Rectal smooth muscle tissue (tissue), 1 donor: ENCODE data around the gene ZNF385A.
"Not testable (repeated sequence)": the region's sequence is repeated elsewhere in the genome, so short reads cannot be mapped to it uniquely, and the experiment has no call there.

Source experiments
- H3K27ac ChIP-seq: one replicate; pipeline ENCODE4 v1.7.0; 2013; ENCODE audit warnings: low read depth, low read length, inconsistent platforms
- H3K27me3 ChIP-seq: one replicate; pipeline ENCODE4 v1.7.0; 2013; ENCODE audit warnings: low read length; ENCODE audit not compliant: control insufficient read depth, insufficient read depth
- H3K36me3 ChIP-seq: one replicate; pipeline ENCODE4 v1.7.0; 2013; ENCODE audit warnings: low read length; ENCODE audit not compliant: control insufficient read depth, insufficient read depth
- H3K4me1 ChIP-seq: one replicate; pipeline ENCODE4 v1.7.0; 2013; ENCODE audit warnings: low read length; ENCODE audit not compliant: control insufficient read depth, insufficient read depth
- H3K4me3 ChIP-seq: one replicate; pipeline ENCODE4 v1.7.0; 2013; ENCODE audit warnings: low read length
- H3K9ac ChIP-seq: one replicate; pipeline ENCODE4 v1.7.0; 2013; ENCODE audit warnings: low read length

The ZNF385A gene

DNA sequence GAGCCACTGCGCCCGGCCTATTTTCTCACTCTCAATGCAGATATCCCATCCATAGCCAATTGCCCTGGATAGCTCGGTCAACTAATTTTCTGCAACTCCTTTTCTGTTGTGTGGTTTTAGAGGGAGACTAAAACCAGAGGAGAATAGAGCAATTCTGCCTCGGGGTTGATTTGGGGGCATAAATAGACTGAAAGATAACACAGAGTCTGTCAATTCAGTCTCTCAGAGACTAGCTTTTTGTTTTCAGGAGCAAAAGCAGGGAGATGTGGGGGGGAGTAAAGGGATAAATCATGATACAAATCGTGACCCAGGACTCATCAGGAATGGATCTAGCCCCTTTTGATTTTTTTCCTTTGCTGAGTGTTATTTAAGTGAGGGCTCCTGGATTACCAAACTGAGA, 53.1 kb downstream of the ZNF385A start:
- H3K4me1 ChIP-seq = peaks cover 12% of the 10 kb centered on the region
- no peaks in the 10 kb centered on the region for H3K27me3 ChIP-seq
- H3K27ac ChIP-seq = no peak overlapping the region
- no peak overlapping the region for H3K9ac ChIP-seq
- H3K4me3 ChIP-seq = no peak overlapping the region
- H3K36me3 ChIP-seq = no peaks in the 10 kb centered on the region

DNA sequence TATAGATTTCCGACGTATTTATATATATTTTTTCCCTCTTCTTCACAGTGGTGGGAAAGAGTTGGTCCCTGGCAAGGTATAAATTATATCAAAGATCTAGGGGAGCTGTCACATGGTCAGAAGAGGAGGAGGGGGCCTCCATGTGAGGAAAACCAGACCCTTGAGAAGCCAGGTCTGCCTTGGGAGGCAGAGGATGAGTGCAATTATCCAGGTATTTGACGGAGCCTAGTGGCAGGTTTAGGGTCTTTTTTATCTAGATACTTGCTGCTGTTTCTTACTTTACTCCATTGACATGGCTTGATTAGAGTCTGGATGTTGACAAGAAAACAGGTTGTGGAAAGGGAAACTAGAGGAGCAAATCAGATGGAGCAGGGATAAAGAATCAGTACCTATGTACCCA, 54.1 kb downstream of the ZNF385A start:
- no peak overlapping the region for H3K4me3 ChIP-seq
- H3K27me3 ChIP-seq = no peaks in the 10 kb centered on the region
- peaks cover 12% of the 10 kb centered on the region for H3K4me1 ChIP-seq
- H3K9ac ChIP-seq = no peak overlapping the region
- no peak overlapping the region for H3K27ac ChIP-seq
- no peaks in the 10 kb centered on the region for H3K36me3 ChIP-seq

DNA sequence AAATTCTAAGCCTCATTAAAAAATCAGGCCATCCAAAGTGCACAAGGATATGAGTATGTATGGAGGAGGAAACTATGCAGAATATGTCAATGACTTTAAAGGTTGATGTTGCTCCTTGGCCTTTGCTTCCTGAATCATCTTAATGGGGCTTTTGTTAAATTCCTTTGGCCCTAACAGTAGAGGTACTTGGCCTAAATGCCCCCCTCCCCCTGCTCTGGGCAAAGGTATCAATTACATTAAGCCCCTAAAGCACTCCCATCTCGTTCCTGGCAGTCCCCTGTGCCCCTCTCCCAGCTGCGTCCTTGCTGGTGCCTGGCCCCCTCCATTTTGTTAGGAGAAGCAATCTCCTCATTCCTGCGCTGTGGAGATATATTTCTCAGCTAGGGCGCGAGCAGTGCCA, 54.8 kb downstream of the ZNF385A start:
- Histone ChIP-seq H3K36me3 (no peaks in the 10 kb centered on the region), H3K27me3 (no peaks in the 10 kb centered on the region), H3K9ac (no peak overlapping the region), H3K27ac (no peak overlapping the region), H3K4me3 (no peak overlapping the region), H3K4me1 (peaks cover 12% of the 10 kb centered on the region)

DNA sequence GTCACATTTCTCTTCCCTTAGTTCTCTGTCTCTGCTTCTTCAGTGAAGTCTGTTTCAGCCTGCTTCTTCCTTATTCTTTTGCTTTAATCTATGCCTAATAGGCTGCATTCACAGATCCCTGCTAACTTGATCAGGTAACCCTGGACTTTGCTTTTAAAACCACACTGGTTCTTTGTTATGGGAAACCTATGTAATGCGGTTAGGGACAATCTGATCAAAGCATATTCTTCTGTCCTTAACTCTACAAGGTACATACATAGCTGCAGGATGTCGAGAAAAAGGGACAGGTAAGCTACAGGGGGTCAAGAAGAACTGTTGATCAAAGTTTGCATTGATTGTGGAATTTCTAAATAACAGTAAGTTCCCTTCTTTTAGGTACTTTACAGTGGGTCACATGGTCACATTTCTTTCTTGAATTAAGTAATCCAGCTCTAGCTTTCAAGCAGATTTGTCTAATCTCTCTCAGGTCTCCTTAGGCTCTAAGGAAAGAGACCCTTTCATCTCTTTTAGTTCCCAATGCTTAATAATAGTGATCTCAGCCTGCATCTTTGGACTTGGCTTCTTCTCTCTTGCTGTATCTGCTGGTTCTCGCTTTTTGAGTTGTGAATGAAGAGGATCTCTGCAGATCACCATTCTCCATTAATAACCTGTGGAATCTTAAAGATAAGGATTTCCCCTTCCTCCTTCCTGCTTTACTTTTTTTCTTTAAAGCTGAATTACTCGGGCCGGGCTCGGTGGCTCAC, 55.8 kb downstream of the ZNF385A start:
- no peaks in the 10 kb centered on the region for H3K36me3 ChIP-seq
- peaks cover 12% of the 10 kb centered on the region for H3K4me1 ChIP-seq
- no peak overlapping the region for H3K27ac ChIP-seq
- no peaks in the 10 kb centered on the region for H3K27me3 ChIP-seq
- no peak overlapping the region for H3K4me3 ChIP-seq
- no peak overlapping the region for H3K9ac ChIP-seq

DNA sequence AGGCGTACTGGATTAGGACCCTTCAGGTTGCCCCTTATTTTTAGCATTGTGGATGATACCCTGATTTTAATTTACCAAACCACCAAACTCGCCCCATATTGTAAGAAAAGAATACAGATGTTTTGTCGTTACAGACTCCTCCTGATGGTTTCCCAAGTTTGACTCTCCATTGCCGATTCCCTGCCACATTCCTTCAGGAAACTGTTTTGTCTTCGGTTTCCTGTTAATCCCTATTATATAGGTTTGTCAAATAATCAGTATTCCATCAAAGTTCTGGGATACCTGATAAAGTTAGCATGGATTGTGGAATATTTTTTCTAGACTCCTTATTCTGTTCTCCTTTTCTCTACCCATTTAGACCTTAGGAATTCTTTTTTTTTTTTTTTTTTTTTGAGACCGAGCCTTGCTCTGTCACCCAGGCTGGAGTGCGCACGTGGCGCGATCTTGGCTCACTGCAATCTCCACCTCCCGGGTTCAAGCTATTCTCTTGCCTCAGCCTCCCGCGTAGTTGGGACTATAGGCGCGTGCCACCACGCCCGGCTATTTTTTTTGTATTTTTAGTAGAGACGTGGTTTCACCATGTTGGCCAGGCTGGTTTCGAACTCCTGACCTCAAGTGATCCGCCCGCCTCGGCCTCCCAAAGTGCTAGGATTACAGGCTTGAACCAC, 59.0 kb downstream of the ZNF385A start:
- H3K9ac ChIP-seq = peak overlapping the region; percentile 87
- not testable (repeated sequence) for H3K36me3 ChIP-seq, H3K27me3 ChIP-seq
- peaks cover 11% of the 10 kb centered on the region for H3K4me1 ChIP-seq
- H3K27ac ChIP-seq = peak overlapping the region; percentile 82
- peak overlapping the region; percentile 86 for H3K4me3 ChIP-seq

DNA sequence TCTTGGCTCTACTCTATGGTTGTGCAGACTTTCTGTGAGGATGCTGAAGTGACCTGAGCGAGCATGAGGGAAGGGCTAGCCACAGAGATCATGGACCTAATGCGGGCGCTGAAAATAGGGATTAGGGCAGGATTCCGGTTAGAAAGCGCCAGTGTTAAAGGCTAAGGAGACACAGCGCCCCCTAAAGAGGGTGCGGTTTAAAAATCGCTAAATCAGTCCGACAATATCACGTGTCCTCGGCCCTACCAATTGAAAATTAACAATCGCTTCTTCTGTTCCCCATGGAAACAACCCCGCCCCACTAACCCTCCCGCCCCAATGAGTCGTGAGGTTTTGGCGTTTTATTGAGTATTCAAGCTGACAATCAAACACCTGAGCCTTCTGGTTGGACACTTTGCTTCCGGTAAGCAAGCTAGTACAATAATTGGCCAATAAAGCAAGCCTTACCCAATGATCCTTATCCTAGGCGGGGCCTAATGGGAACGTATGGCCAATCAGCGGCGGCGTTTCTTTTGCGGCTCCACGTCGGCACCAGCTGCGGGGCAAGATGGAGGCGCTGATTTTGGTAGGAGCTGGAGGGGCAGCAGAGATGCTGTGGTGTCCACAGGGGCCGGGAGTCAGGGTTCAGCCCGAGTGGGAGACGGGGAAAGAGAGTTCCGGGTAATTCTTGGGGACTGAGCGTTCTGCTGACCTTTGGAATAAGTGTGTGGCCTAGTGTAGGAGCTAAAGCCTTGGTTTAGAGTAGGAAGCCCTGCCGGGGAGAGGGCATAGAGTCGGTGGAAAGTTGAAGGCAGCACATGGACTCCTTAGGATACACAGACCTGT, 59.7 kb downstream of the ZNF385A start, which contains the start of gene COPZ1:
Gene COPZ1, plus strand, starts transcription at position 515 of the 825 bp plus-strand sequence. Its CDS starts 33 bp downstream, at position 548.
- H3K9ac ChIP-seq = peak within 1 kb of the TSS; percentile 87
- peak within 1 kb of the TSS; percentile 86 for H3K4me3 ChIP-seq
- no peaks in the 10 kb centered on the region for H3K36me3 ChIP-seq
- peaks cover 5% of the 10 kb centered on the region for H3K4me1 ChIP-seq
- H3K27me3 ChIP-seq = no peaks in the 10 kb centered on the region
- peak within 1 kb of the TSS; percentile 82 for H3K27ac ChIP-seq

DNA sequence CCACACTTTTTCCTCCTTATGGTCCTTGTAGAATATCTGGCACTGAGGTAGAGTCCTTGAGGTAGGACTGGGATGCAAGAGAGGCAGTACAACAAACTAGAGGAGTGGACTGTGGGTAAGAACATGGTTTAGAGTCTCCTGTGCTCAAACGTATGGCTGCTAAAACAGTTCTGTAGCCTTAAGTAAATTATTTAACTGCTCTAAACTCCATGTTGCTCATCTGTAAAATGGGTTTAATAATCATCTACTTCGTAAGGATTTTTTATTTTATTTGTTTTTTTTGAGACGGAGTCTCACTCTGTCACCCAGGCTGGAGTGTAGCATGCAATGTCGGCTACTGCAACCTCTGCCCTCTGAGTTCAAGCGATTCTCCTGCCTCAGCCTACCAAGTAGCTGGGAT, 63.2 kb downstream of the ZNF385A start:
- Histone ChIP-seq H3K36me3 (no peaks in the 10 kb centered on the region), H3K4me1 (no peaks in the 10 kb centered on the region), H3K4me3 (no peak overlapping the region), H3K9ac (no peak overlapping the region), H3K27ac (no peak overlapping the region), H3K27me3 (no peaks in the 10 kb centered on the region)
